Suprapubic skin (tissue), 3 donors: ENCODE measurements around the gene MOB1B.

ENCODE experiments used
- CTCF ChIP-seq, 2 donors: fragments of 200-600 bp in 1 of 2; fragments of 450-650 bp in 1 of 2; sonication (generic) in 1 of 2; IDR thresholded peaks; one replicate each; pipeline ENCODE4 v1.5.1; 2016 to 2019; ENCODE audit warnings: antibody characterized with exemption in 2 of 2, mild to moderate bottlenecking in 1 of 2, moderate library complexity in 1 of 2
- POLR2A ChIP-seq, 2 donors: fragments of 450-650 bp; IDR thresholded peaks; one replicate each; pipeline ENCODE4 v1.6.1; 2017; ENCODE audit warnings: antibody characterized with exemption in 2 of 2, mild to moderate bottlenecking in 2 of 2, moderate library complexity in 2 of 2

- TF ChIP-seq CTCF (IDR thresholded peaks at IDR 0.05): no peak
- no peak for TF ChIP-seq POLR2A (IDR thresholded peaks at IDR 0.05)
Measured at GRCh38 chr4:70956549-70957210, 54.5 kb downstream of the MOB1B start.
